Skin epidermis (tissue), 12 donors: Measurements from ENCODE around the gene RBP3.
A peak's percentile ranks its signal among the peaks of the same experiment; 100 is the strongest.
"Not testable (repeated sequence)": the region's sequence is repeated elsewhere in the genome, so short reads cannot be mapped to it uniquely, and the experiment has no call there.

ENCODE experiments used
- H3K27ac ChIP-seq, 21 experiments: fragments of 200-600 bp; sonication (generic) in 11 of 21; one replicate each; pipeline ENCODE4 v1.5.0; 2020; ENCODE audit warnings: mild to moderate bottlenecking in 3 of 21, inconsistent platforms in 2 of 21, moderate library complexity in 2 of 21
- H3K4me3 ChIP-seq, 7 experiments: fragments of 200-600 bp; sonication (generic) in 2 of 7; one replicate each; pipeline ENCODE4 v1.5.0; 2020; ENCODE audit warnings: inconsistent platforms in 2 of 7, mild to moderate bottlenecking in 2 of 7, moderate library complexity in 1 of 7

RBP3 gene

GRCh38 chr10:47383261-47384147 lies 35.3 kb downstream of the RBP3 start:
- H3K4me3 ChIP-seq: peak overlapping the region; percentile 51 to 84 (median 71)
- H3K27ac ChIP-seq: peak overlapping the region in 3 of 21 experiments; percentile 77 to 81 (median 80)

GRCh38 chr10:47384148-47384921 lies 36.2 kb downstream of the RBP3 start, which contains the start of gene ZNF488:
Gene ZNF488, minus strand, starts transcription at chr10:47384293. Its CDS starts 15,464 bp downstream, at chr10:47368829.
- Histone ChIP-seq H3K4me3 (peak within 1 kb of the TSS; percentile 51 to 84 (median 71)), H3K27ac (peak within 1 kb of the TSS in 19 of 21 experiments; percentile 7 to 83 (median 65))

- H3K27ac ChIP-seq: not testable (repeated sequence)
These were observed 37.9 kb downstream of the RBP3 start for GRCh38 chr10:47386104-47386503.

GRCh38 chr10:47388879-47389278 lies 40.7 kb downstream of the RBP3 start:
- no peak overlapping the region for H3K4me3 ChIP-seq
- H3K27ac ChIP-seq: no peak overlapping the region

More at GRCh38 chr10:47386104-47386503, 37.9 kb downstream of the RBP3 start:
- not testable (repeated sequence) for H3K4me3 ChIP-seq

GRCh38 chr10:47389619-47390018 lies 41.5 kb downstream of the RBP3 start:
- no peak overlapping the region for H3K4me3 ChIP-seq
- H3K27ac ChIP-seq: no peak overlapping the region

- H3K4me3 ChIP-seq: no peak overlapping the region
- H3K27ac ChIP-seq: peak overlapping the region in 7 of 21 experiments; percentile 11 to 62 (median 52)
These were observed 48.2 kb downstream of the RBP3 start for GRCh38 chr10:47396311-47396717.

GRCh38 chr10:47397256-47397655 lies 49.1 kb downstream of the RBP3 start:
- no peak overlapping the region for H3K4me3 ChIP-seq
- peak overlapping the region in 4 of 21 experiments; percentile 28 to 61 (median 51) for H3K27ac ChIP-seq

GRCh38 chr10:47400251-47400650 lies 52.1 kb downstream of the RBP3 start:
- Histone ChIP-seq H3K27ac (no peak overlapping the region), H3K4me3 (no peak overlapping the region)

GRCh38 chr10:47400786-47401185 lies 52.6 kb downstream of the RBP3 start:
- no peak overlapping the region for H3K4me3 ChIP-seq
- no peak overlapping the region for H3K27ac ChIP-seq

- Histone ChIP-seq H3K4me3 (no peak overlapping the region), H3K27ac (no peak overlapping the region)
These were observed 53.0 kb downstream of the RBP3 start for GRCh38 chr10:47401210-47401609.

GRCh38 chr10:47401874-47402640 lies 53.9 kb downstream of the RBP3 start:
- Histone ChIP-seq H3K4me3 (no peak overlapping the region), H3K27ac (peak overlapping the region in 2 of 21 experiments; percentile 25 to 35)

- Histone ChIP-seq H3K4me3 (no peak overlapping the region), H3K27ac (peak overlapping the region in 3 of 21 experiments; percentile 25 to 43 (median 35))
These were observed 54.6 kb downstream of the RBP3 start for GRCh38 chr10:47402641-47403301.

GRCh38 chr10:47403446-47404318 lies 55.5 kb downstream of the RBP3 start:
- Histone ChIP-seq H3K4me3 (no peak overlapping the region), H3K27ac (peak overlapping the region in 2 of 21 experiments; percentile 16 to 43)

- no peak overlapping the region for H3K4me3 ChIP-seq
These were observed 56.3 kb downstream of the RBP3 start for GRCh38 chr10:47404446-47404845.

GRCh38 chr10:47404937-47405336 lies 56.8 kb downstream of the RBP3 start:
- H3K27ac ChIP-seq: peak overlapping the region in 1 of 21 experiments; percentile 7
- no peak overlapping the region for H3K4me3 ChIP-seq

More at GRCh38 chr10:47404446-47404845, 56.3 kb downstream of the RBP3 start:
- H3K27ac ChIP-seq: peak overlapping the region in 2 of 21 experiments; percentile 7 to 43

GRCh38 chr10:47405857-47406547 lies 57.8 kb downstream of the RBP3 start:
- Histone ChIP-seq H3K4me3 (no peak overlapping the region), H3K27ac (no peak overlapping the region)

- Histone ChIP-seq H3K27ac (no peak overlapping the region), H3K4me3 (no peak overlapping the region)
These were observed 58.3 kb downstream of the RBP3 start for GRCh38 chr10:47406548-47406869.
